ENCODE data around the gene KCTD3.

The KCTD3 gene

DNA sequence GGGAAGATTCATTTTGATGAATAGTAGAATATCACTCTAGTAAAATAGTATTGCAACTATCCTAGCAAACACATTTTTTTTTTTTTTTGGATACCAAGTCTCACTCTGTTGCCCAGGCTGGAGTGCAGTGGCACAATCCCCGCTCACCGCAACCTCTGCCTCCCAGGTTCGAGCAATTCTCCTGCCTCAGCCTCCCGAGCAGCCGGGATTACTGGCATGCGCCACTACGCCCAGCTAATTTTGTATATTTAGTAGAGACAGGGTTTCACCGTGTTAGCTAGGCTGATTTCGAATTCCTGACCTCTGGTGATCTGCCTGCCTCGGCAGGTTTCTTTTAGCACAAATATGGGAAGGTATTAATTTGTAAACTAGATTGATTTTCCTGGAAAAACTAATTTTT is 33.8 kb downstream of the KCTD3 start:
- Histone ChIP-seq H2AK5ac (ENCODE audit: low read length) (no peak overlapping the region), H3K4me3 (ENCODE audit: low read depth, low read length) (no peak overlapping the region), H3K79me1 (ENCODE audit: low read length) (no peaks in the 10 kb centered on the region), H3K79me2 (ENCODE audit: control insufficient read depth, insufficient read depth, low read length, poor library complexity) (no peaks in the 10 kb centered on the region), H3K9me3 (ENCODE audit: insufficient read depth, low read depth, low read length) (no peaks in the 10 kb centered on the region), H3K4me2 (ENCODE audit: low read length) (no peak overlapping the region), H2BK120ac (ENCODE audit: insufficient read depth, low read length, poor library complexity) (no peak overlapping the region), H3K27me3 (ENCODE audit: insufficient read depth, low read length) (no peaks in the 10 kb centered on the region), H4K91ac (ENCODE audit: low read depth, low read length) (no peak overlapping the region), H3K4ac (ENCODE audit: low read depth, low read length) (no peak overlapping the region), H4K8ac (ENCODE audit: low read depth, low read length) (no peak overlapping the region), H4K12ac (ENCODE audit: low read depth, low read length) (no peak overlapping the region), H2AFZ (ENCODE audit: insufficient read depth, low read length, poor library complexity) (no peak overlapping the region), H3K36me3 (ENCODE audit: control insufficient read depth in 1 of 2, insufficient read depth in 2 of 2, low read length in 2 of 2) (no peaks in the 10 kb centered on the region), H3K23ac (ENCODE audit: low read length) (no peak overlapping the region), H3K4me1 (ENCODE audit: control insufficient read depth in 1 of 2, insufficient read depth in 2 of 2, low read length in 2 of 2) (peaks cover 1 to 2% of the 10 kb centered on the region in 2 experiments), H3K14ac (ENCODE audit: low read length) (no peak overlapping the region), H3K9ac (ENCODE audit: low read length) (no peak overlapping the region), H3K27ac (ENCODE audit: low read depth, low read length) (no peak overlapping the region), H2BK12ac (ENCODE audit: low read length) (no peak overlapping the region), H3K18ac (ENCODE audit: low read length) (no peak overlapping the region), H2BK5ac (ENCODE audit: low read depth, low read length, poor library complexity) (no peak overlapping the region)
- WGBS (ENCODE audit: extremely low coverage, insufficient coverage, insufficient read length) = no CpG with 5 or more reads among the region's 10 CpGs
- no peak for DNase-seq

- no peak overlapping the region for H3K9ac ChIP-seq (ENCODE audit: low read length)
- no peak overlapping the region for H2BK5ac ChIP-seq (ENCODE audit: low read depth, low read length, poor library complexity)
- H4K91ac ChIP-seq (ENCODE audit: low read depth, low read length) = no peak overlapping the region
- H2AK5ac ChIP-seq (ENCODE audit: low read length) = no peak overlapping the region
- H4K12ac ChIP-seq (ENCODE audit: low read depth, low read length) = no peak overlapping the region
- H2AFZ ChIP-seq (ENCODE audit: insufficient read depth, low read length, poor library complexity) = no peak overlapping the region
- H3K79me1 ChIP-seq (ENCODE audit: low read length) = no peaks in the 10 kb centered on the region
- H3K23ac ChIP-seq (ENCODE audit: low read length) = no peak overlapping the region
- H3K18ac ChIP-seq (ENCODE audit: low read length) = no peak overlapping the region
- no peak overlapping the region for H4K8ac ChIP-seq (ENCODE audit: low read depth, low read length)
- no peak for DNase-seq
- H3K4me3 ChIP-seq (ENCODE audit: low read depth, low read length) = no peak overlapping the region
- H3K9me3 ChIP-seq (ENCODE audit: insufficient read depth, low read depth, low read length) = no peaks in the 10 kb centered on the region
- H3K4ac ChIP-seq (ENCODE audit: low read depth, low read length) = no peak overlapping the region
- no peak overlapping the region for H3K4me2 ChIP-seq (ENCODE audit: low read length)
- no CpG with 5 or more reads among the region's 2 CpGs for WGBS (ENCODE audit: extremely low coverage, insufficient coverage, insufficient read length)
- H3K14ac ChIP-seq (ENCODE audit: low read length) = no peak overlapping the region
- H2BK12ac ChIP-seq (ENCODE audit: low read length) = no peak overlapping the region
- H3K36me3 ChIP-seq (ENCODE audit: control insufficient read depth in 1 of 2, insufficient read depth in 2 of 2, low read length in 2 of 2) = no peaks in the 10 kb centered on the region
- H3K79me2 ChIP-seq (ENCODE audit: control insufficient read depth, insufficient read depth, low read length, poor library complexity) = no peaks in the 10 kb centered on the region
- H3K27me3 ChIP-seq (ENCODE audit: insufficient read depth, low read length) = no peaks in the 10 kb centered on the region
- H3K4me1 ChIP-seq (ENCODE audit: control insufficient read depth in 1 of 2, insufficient read depth in 2 of 2, low read length in 2 of 2) = peaks cover 1 to 2% of the 10 kb centered on the region in 2 experiments
- no peak overlapping the region for H2BK120ac ChIP-seq (ENCODE audit: insufficient read depth, low read length, poor library complexity)
- no peak overlapping the region for H3K27ac ChIP-seq (ENCODE audit: low read depth, low read length)
Observed at GRCh38 chr1:215601276-215601675, 34.2 kb downstream of the KCTD3 start.

DNA sequence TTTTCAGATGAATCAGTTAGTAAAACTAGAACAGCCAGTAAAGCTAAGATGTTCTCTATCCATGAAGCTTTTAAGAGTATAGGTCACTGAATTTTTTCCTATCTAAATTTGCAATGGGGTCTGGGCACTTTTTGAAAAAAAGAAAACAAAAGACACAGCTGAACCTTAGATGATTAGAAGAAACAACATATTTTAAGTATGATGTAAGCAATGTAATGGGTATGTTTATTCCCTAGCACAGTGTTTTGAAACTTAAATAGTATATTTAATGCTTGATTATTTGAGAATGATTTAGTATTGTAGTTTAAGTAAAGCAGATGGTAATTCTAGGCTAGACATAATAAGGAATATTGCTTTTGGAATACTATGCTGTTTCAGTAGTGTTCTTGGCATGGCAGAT is 36.2 kb downstream of the KCTD3 start:
- Histone ChIP-seq H3K4me3 (ENCODE audit: low read depth, low read length) (no peak overlapping the region), H3K4me1 (ENCODE audit: control insufficient read depth in 1 of 2, insufficient read depth in 2 of 2, low read length in 2 of 2) (peaks cover 1 to 2% of the 10 kb centered on the region in 2 experiments), H3K79me1 (ENCODE audit: low read length) (no peaks in the 10 kb centered on the region), H3K36me3 (ENCODE audit: control insufficient read depth in 1 of 2, insufficient read depth in 2 of 2, low read length in 2 of 2) (no peaks in the 10 kb centered on the region), H3K27ac (ENCODE audit: low read depth, low read length) (no peak overlapping the region), H3K79me2 (ENCODE audit: control insufficient read depth, insufficient read depth, low read length, poor library complexity) (no peaks in the 10 kb centered on the region), H3K23ac (ENCODE audit: low read length) (no peak overlapping the region), H3K9ac (ENCODE audit: low read length) (no peak overlapping the region), H4K91ac (ENCODE audit: low read depth, low read length) (no peak overlapping the region), H2BK12ac (ENCODE audit: low read length) (no peak overlapping the region), H3K18ac (ENCODE audit: low read length) (no peak overlapping the region), H2BK120ac (ENCODE audit: insufficient read depth, low read length, poor library complexity) (no peak overlapping the region), H3K9me3 (ENCODE audit: insufficient read depth, low read depth, low read length) (no peaks in the 10 kb centered on the region), H4K12ac (ENCODE audit: low read depth, low read length) (no peak overlapping the region), H2BK5ac (ENCODE audit: low read depth, low read length, poor library complexity) (no peak overlapping the region), H3K4ac (ENCODE audit: low read depth, low read length) (no peak overlapping the region), H3K4me2 (ENCODE audit: low read length) (no peak overlapping the region), H3K14ac (ENCODE audit: low read length) (no peak overlapping the region), H3K27me3 (ENCODE audit: insufficient read depth, low read length) (no peaks in the 10 kb centered on the region), H2AK5ac (ENCODE audit: low read length) (no peak overlapping the region), H4K8ac (ENCODE audit: low read depth, low read length) (no peak overlapping the region), H2AFZ (ENCODE audit: insufficient read depth, low read length, poor library complexity) (no peak overlapping the region)
- no peak for DNase-seq

- Histone ChIP-seq H4K12ac (ENCODE audit: low read depth, low read length) (no peak overlapping the region), H3K4me1 (ENCODE audit: control insufficient read depth in 1 of 2, insufficient read depth in 2 of 2, low read length in 2 of 2) (peaks cover 1 to 2% of the 10 kb centered on the region in 2 experiments), H3K27ac (ENCODE audit: low read depth, low read length) (no peak overlapping the region), H2BK5ac (ENCODE audit: low read depth, low read length, poor library complexity) (no peak overlapping the region), H3K9ac (ENCODE audit: low read length) (no peak overlapping the region), H3K14ac (ENCODE audit: low read length) (no peak overlapping the region), H2AK5ac (ENCODE audit: low read length) (no peak overlapping the region), H3K79me2 (ENCODE audit: control insufficient read depth, insufficient read depth, low read length, poor library complexity) (no peaks in the 10 kb centered on the region), H3K36me3 (ENCODE audit: control insufficient read depth in 1 of 2, insufficient read depth in 2 of 2, low read length in 2 of 2) (no peaks in the 10 kb centered on the region), H3K79me1 (ENCODE audit: low read length) (no peaks in the 10 kb centered on the region), H3K27me3 (ENCODE audit: insufficient read depth, low read length) (no peaks in the 10 kb centered on the region), H2BK120ac (ENCODE audit: insufficient read depth, low read length, poor library complexity) (no peak overlapping the region), H3K4me2 (ENCODE audit: low read length) (no peak overlapping the region), H2BK12ac (ENCODE audit: low read length) (no peak overlapping the region), H2AFZ (ENCODE audit: insufficient read depth, low read length, poor library complexity) (no peak overlapping the region), H4K8ac (ENCODE audit: low read depth, low read length) (no peak overlapping the region), H3K4me3 (ENCODE audit: low read depth, low read length) (no peak overlapping the region), H3K23ac (ENCODE audit: low read length) (no peak overlapping the region), H4K91ac (ENCODE audit: low read depth, low read length) (no peak overlapping the region), H3K4ac (ENCODE audit: low read depth, low read length) (no peak overlapping the region), H3K9me3 (ENCODE audit: insufficient read depth, low read depth, low read length) (no peaks in the 10 kb centered on the region), H3K18ac (ENCODE audit: low read length) (no peak overlapping the region)
- no peak for DNase-seq
Observed at GRCh38 chr1:215605011-215605621, 38.0 kb downstream of the KCTD3 start.
